Left ventricle myocardium inferior (tissue), 1 donor: Measurements from ENCODE around the gene PPP2R2C. TPM values are rescaled to one million over a fixed set of nuclear protein-coding genes. Genes with fewer than 3 reads are reported as not detected.

ENCODE experiments used
- DNase-seq: peaks from one replicate; pipeline ENCODE4 v3.0.0-alpha.2; 2020
- H3K27ac ChIP-seq: fragments of 200-600 bp; replicated peaks from 2 replicates; pipeline ENCODE4 v1.8.0; 2021
- H3K27me3 ChIP-seq: fragments of 200-600 bp; 2 replicates; pipeline ENCODE4 v1.8.0; 2021; ENCODE audit warnings: low read depth
- H3K36me3 ChIP-seq: fragments of 200-600 bp; 2 replicates; pipeline ENCODE4 v1.8.0; 2021
- H3K4me1 ChIP-seq: fragments of 200-600 bp; 2 replicates; pipeline ENCODE4 v1.8.0; 2021
- H3K4me3 ChIP-seq: fragments of 200-600 bp; 2 replicates; pipeline ENCODE4 v1.8.0; 2021; ENCODE audit warnings: mild to moderate bottlenecking, moderate library complexity
- H3K9me3 ChIP-seq: fragments of 200-600 bp; replicated peaks from 2 replicates; pipeline ENCODE4 v1.8.0; 2021
- CTCF ChIP-seq: fragments of 200-600 bp; IDR thresholded peaks from 2 replicates; pipeline ENCODE4 v1.8.0; 2021; ENCODE audit warnings: antibody characterized with exemption, mild to moderate bottlenecking, borderline replicate concordance
- intact Hi-C: fragments of 100-400 bp; cut with micrococcal nuclease; formaldehyde crosslinking; loops from one replicate; pipeline ENCODE4 v1.11.0; 2022
- total RNA-seq: library from RNA; stranded (reverse); fragmentation: NEBNext Ultra II Directional; extraction: Animal tissue kit (Norgen Biotek cat#: 25700); gene quantifications from one replicate; pipeline ENCODE4 v1.2.1, GENCODE V29; 2021
- donor health status: DM: no; HTN: yes; CAD: no; lungs with severe emphysema.

Gene PPP2R2C
- total RNA-seq, 1 donor from 2014 or later, result 9.7 TPM

- DNase-seq, result no peak
- peaks cover 89% of the 10 kb centered on the region for H3K27me3 ChIP-seq
- intact Hi-C loops, result no loop called here
These were observed 69.6 kb downstream of the PPP2R2C start for GRCh38 chr4:6402566-6403399.

GRCh38 chr4:6401797-6402196 is 70.6 kb downstream of the PPP2R2C start:
- H3K4me1 ChIP-seq, result peaks cover 7% of the 10 kb centered on the region
- H3K36me3 ChIP-seq, result no peaks in the 10 kb centered on the region
- H3K9me3 ChIP-seq, result no peaks in the 10 kb centered on the region
- intact Hi-C loops, result no loop called here
- H3K27ac ChIP-seq, result no peak overlapping the region
- H3K4me3 ChIP-seq, result no peak overlapping the region
- H3K27me3 ChIP-seq, result peaks cover 90% of the 10 kb centered on the region
- DNase-seq, result no peak
- TF ChIP-seq CTCF, result no peak

More at GRCh38 chr4:6402566-6403399, 69.6 kb downstream of the PPP2R2C start:
- no peak for TF ChIP-seq CTCF
- Histone ChIP-seq H3K9me3 (no peaks in the 10 kb centered on the region), H3K4me1 (peaks cover 7% of the 10 kb centered on the region), H3K27ac (no peak overlapping the region), H3K36me3 (no peaks in the 10 kb centered on the region), H3K4me3 (no peak overlapping the region)

- DNase-seq, result no peak
- intact Hi-C loops, result no loop called here
- no peak overlapping the region for H3K4me3 ChIP-seq
- H3K27ac ChIP-seq, result no peak overlapping the region
- H3K9me3 ChIP-seq, result no peaks in the 10 kb centered on the region
- no peaks in the 10 kb centered on the region for H3K4me1 ChIP-seq
- H3K36me3 ChIP-seq, result no peaks in the 10 kb centered on the region
- no peak for TF ChIP-seq CTCF
- peaks cover 59% of the 10 kb centered on the region for H3K27me3 ChIP-seq
These were observed 75.6 kb downstream of the PPP2R2C start for GRCh38 chr4:6396696-6397236.

GRCh38 chr4:6395466-6396228 is 76.8 kb downstream of the PPP2R2C start:
- no peak for DNase-seq
- no peak for TF ChIP-seq CTCF
- no peaks in the 10 kb centered on the region for H3K9me3 ChIP-seq
- H3K27me3 ChIP-seq, result peaks cover 50% of the 10 kb centered on the region
- H3K36me3 ChIP-seq, result no peaks in the 10 kb centered on the region
- H3K4me3 ChIP-seq, result no peak overlapping the region
- peaks cover 11% of the 10 kb centered on the region for H3K4me1 ChIP-seq
- no peak overlapping the region for H3K27ac ChIP-seq
- intact Hi-C loops, result no loop called here

- intact Hi-C loops, result no loop called here
- no peak for TF ChIP-seq CTCF
- no peak for DNase-seq
These were observed 77.7 kb downstream of the PPP2R2C start for GRCh38 chr4:6394671-6395081.

More at GRCh38 chr4:6394671-6395081, 77.7 kb downstream of the PPP2R2C start:
- peaks cover 20% of the 10 kb centered on the region for H3K4me1 ChIP-seq
- H3K36me3 ChIP-seq, result no peaks in the 10 kb centered on the region
- no peak overlapping the region for H3K27ac ChIP-seq
- peaks cover 49% of the 10 kb centered on the region for H3K27me3 ChIP-seq
- no peaks in the 10 kb centered on the region for H3K9me3 ChIP-seq
- H3K4me3 ChIP-seq, result no peak overlapping the region
